Activated CD4-positive, alpha-beta T cell treated with anti-CD3 and anti-CD28 coated beads for 36 hours (primary cell): Measurements from ENCODE around the gene SORL1. TPM values are rescaled to one million over a fixed set of nuclear protein-coding genes. Genes with fewer than 3 reads are reported as not detected.

Source experiments
- ATAC-seq: fragments of 200-7000 bp; cut with Tn5 transposase; one replicate; pipeline ENCODE4 v1.10.0; 2021; ENCODE audit warnings: mild to moderate bottlenecking, moderate library complexity
- CTCF ChIA-PET: fragments of 350-600 bp; sonication (Branson Sonifier 250); formaldehyde crosslinking; loops from one replicate; lab custom pipeline; 2021; ENCODE audit warnings: antibody characterized with exemption; lab: Charles Lee
- POLR2A ChIA-PET: fragments of 350-600 bp; sonication (Branson Sonifier 250); formaldehyde crosslinking; loops from one replicate; lab custom pipeline; 2021; ENCODE audit warnings: antibody characterized with exemption, inconsistent platforms; lab: Charles Lee
- DNase-seq: peaks from one replicate; pipeline ENCODE4 v3.0.0-alpha.2; 2020
- H3K27ac Mint-ChIP-seq: one replicate; pipeline ENCODE4 v1.8.0; 2021; ENCODE audit warnings: mixed read lengths
- H3K27me3 Mint-ChIP-seq: one replicate; pipeline ENCODE4 v1.8.0; 2021; ENCODE audit warnings: mixed read lengths
- H3K36me3 Mint-ChIP-seq: one replicate; pipeline ENCODE4 v1.8.0; 2021; ENCODE audit warnings: low read depth, mixed read lengths
- H3K4me1 Mint-ChIP-seq: one replicate; pipeline ENCODE4 v1.8.0; 2021; ENCODE audit warnings: mixed read lengths
- H3K4me3 Mint-ChIP-seq: one replicate; pipeline ENCODE4 v1.8.0; 2021; ENCODE audit warnings: mild to moderate bottlenecking, moderate library complexity, mixed read lengths
- H3K9me3 Mint-ChIP-seq: one replicate; pipeline ENCODE4 v1.8.0; 2021; ENCODE audit warnings: low read depth, mixed read lengths
- intact Hi-C, 2 experiments: fragments of 100-400 bp; cut with DNase I in 1 of 2; cut with micrococcal nuclease in 1 of 2; formaldehyde crosslinking; loops; one replicate each; pipeline versions ENCODE4 v1.14.2 to v1.15.1; 2022 to 2024; cut with DNase I, micrococcal nuclease
- total RNA-seq, 2 experiments: library from RNA; stranded (reverse); gene quantifications; one replicate each; pipeline ENCODE4 v1.2.3, GENCODE V29; 2021

The SORL1 gene
- total RNA-seq, 2 experiments from 2014 or later: 53.5 to 68.0 TPM

- POLR2A ChIA-PET: no interaction called here
- ATAC-seq: no peak
- Mint-ChIP-seq H3K27ac (no peak overlapping the region), H3K9me3 (no peaks in the 10 kb centered on the region), H3K36me3 (peaks cover 54% of the 10 kb centered on the region), H3K27me3 (no peaks in the 10 kb centered on the region), H3K4me3 (no peak overlapping the region), H3K4me1 (no peaks in the 10 kb centered on the region)
- CTCF ChIA-PET: no interaction called here
- intact Hi-C loops: no loop called here
- DNase-seq: no peak
Measured at GRCh38 chr11:121603316-121603715, 151.2 kb downstream of the SORL1 start.

- CTCF ChIA-PET: no interaction called here
- Mint-ChIP-seq H3K36me3 (peaks cover 58% of the 10 kb centered on the region), H3K4me1 (no peaks in the 10 kb centered on the region), H3K27me3 (no peaks in the 10 kb centered on the region), H3K27ac (no peak overlapping the region), H3K9me3 (no peaks in the 10 kb centered on the region), H3K4me3 (no peak overlapping the region)
- no peak for DNase-seq
- ATAC-seq: no peak
- intact Hi-C loops: no loop called here
- POLR2A ChIA-PET: no interaction called here
Measured at GRCh38 chr11:121604152-121604551, 152.0 kb downstream of the SORL1 start.

GRCh38 chr11:121606354-121606753 lies 154.2 kb downstream of the SORL1 start:
- H3K36me3 Mint-ChIP-seq: peaks cover 53% of the 10 kb centered on the region
- no peak overlapping the region for H3K27ac Mint-ChIP-seq
- no peaks in the 10 kb centered on the region for H3K27me3 Mint-ChIP-seq

GRCh38 chr11:121607341-121607740 lies 155.2 kb downstream of the SORL1 start:
- peaks cover 46% of the 10 kb centered on the region for H3K36me3 Mint-ChIP-seq

More at GRCh38 chr11:121606354-121606753, 154.2 kb downstream of the SORL1 start:
- ChIA-PET POLR2A (no interaction called here), CTCF (interaction anchor here (0.8 kb wide), 1 partner anchor 85 kb away, joined by 3 read pairs; no protein-coding TSS in a partner anchor)
- intact Hi-C loops: no loop called here
- ATAC-seq (no peak), DNase-seq (no peak)
- no peaks in the 10 kb centered on the region for H3K4me1 Mint-ChIP-seq
- no peaks in the 10 kb centered on the region for H3K9me3 Mint-ChIP-seq
- H3K4me3 Mint-ChIP-seq: no peak overlapping the region

GRCh38 chr11:121608545-121609098 lies 156.5 kb downstream of the SORL1 start:
- Mint-ChIP-seq H3K27me3 (no peaks in the 10 kb centered on the region), H3K4me3 (no peak overlapping the region), H3K27ac (no peak overlapping the region), H3K36me3 (peaks cover 39% of the 10 kb centered on the region), H3K9me3 (no peaks in the 10 kb centered on the region), H3K4me1 (no peaks in the 10 kb centered on the region)
- ChIA-PET CTCF (interaction anchor here (0.6 to 1.1 kb wide), 3 partner anchors 24 to 367 kb away, joined by 3 read pairs; no protein-coding TSS in a partner anchor), POLR2A (no interaction called here)
- ATAC-seq (no peak), DNase-seq (no peak)
- intact Hi-C loops: no loop called here

More at GRCh38 chr11:121607341-121607740, 155.2 kb downstream of the SORL1 start:
- Mint-ChIP-seq H3K9me3 (no peaks in the 10 kb centered on the region), H3K4me3 (no peak overlapping the region), H3K4me1 (no peaks in the 10 kb centered on the region), H3K27me3 (no peaks in the 10 kb centered on the region), H3K27ac (no peak overlapping the region)
- POLR2A ChIA-PET: no interaction called here
- intact Hi-C loops: no loop called here
- no peak for ATAC-seq
- no peak for DNase-seq
- CTCF ChIA-PET: interaction anchor here (0.6 to 1.1 kb wide), 4 partner anchors 15 to 48 kb away, joined by 3 to 4 read pairs (median 4); no protein-coding TSS in a partner anchor

GRCh38 chr11:121610706-121611105 lies 158.6 kb downstream of the SORL1 start:
- no peaks in the 10 kb centered on the region for H3K27me3 Mint-ChIP-seq
- no peaks in the 10 kb centered on the region for H3K4me1 Mint-ChIP-seq
- no peak overlapping the region for H3K27ac Mint-ChIP-seq
- intact Hi-C loops: no loop called here
- CTCF ChIA-PET: interaction anchor here (0.6 to 1.0 kb wide), 2 partner anchors 302 to 961 kb away, joined by 3 read pairs; no protein-coding TSS in a partner anchor
- POLR2A ChIA-PET: no interaction called here
- ATAC-seq (no peak), DNase-seq (no peak)
- peaks cover 37% of the 10 kb centered on the region for H3K36me3 Mint-ChIP-seq
- no peak overlapping the region for H3K4me3 Mint-ChIP-seq
- no peaks in the 10 kb centered on the region for H3K9me3 Mint-ChIP-seq

- H3K4me1 Mint-ChIP-seq: no peaks in the 10 kb centered on the region
- POLR2A ChIA-PET: no interaction called here
- H3K9me3 Mint-ChIP-seq: no peaks in the 10 kb centered on the region
Measured at GRCh38 chr11:121611242-121611641, 159.1 kb downstream of the SORL1 start.

GRCh38 chr11:121613724-121614123 lies 161.6 kb downstream of the SORL1 start:
- no peak for ATAC-seq
- Mint-ChIP-seq H3K4me1 (no peaks in the 10 kb centered on the region), H3K9me3 (no peaks in the 10 kb centered on the region), H3K27ac (peak overlapping the region; percentile 35), H3K4me3 (no peak overlapping the region), H3K27me3 (no peaks in the 10 kb centered on the region), H3K36me3 (peaks cover 28% of the 10 kb centered on the region)
- intact Hi-C loops: no loop called here
- CTCF ChIA-PET: no interaction called here
- POLR2A ChIA-PET: no interaction called here
- no peak for DNase-seq

More at GRCh38 chr11:121611242-121611641, 159.1 kb downstream of the SORL1 start:
- intact Hi-C loops: no loop called here
- no peak overlapping the region for H3K4me3 Mint-ChIP-seq
- CTCF ChIA-PET: interaction anchor here (0.6 to 1.0 kb wide), 2 partner anchors 302 to 961 kb away, joined by 3 read pairs; no protein-coding TSS in a partner anchor
- no peak overlapping the region for H3K27ac Mint-ChIP-seq
- H3K27me3 Mint-ChIP-seq: no peaks in the 10 kb centered on the region
- ATAC-seq (no peak), DNase-seq (no peak)
- H3K36me3 Mint-ChIP-seq: peaks cover 38% of the 10 kb centered on the region

GRCh38 chr11:121614636-121615240 lies 162.6 kb downstream of the SORL1 start:
- H3K27me3 Mint-ChIP-seq: no peaks in the 10 kb centered on the region
- no peak overlapping the region for H3K27ac Mint-ChIP-seq
- H3K4me3 Mint-ChIP-seq: no peak overlapping the region
- DNase-seq (no peak), ATAC-seq (no peak)
- ChIA-PET CTCF (no interaction called here), POLR2A (no interaction called here)
- peaks cover 22% of the 10 kb centered on the region for H3K36me3 Mint-ChIP-seq
- no peaks in the 10 kb centered on the region for H3K9me3 Mint-ChIP-seq
- intact Hi-C loops: no loop called here
- no peaks in the 10 kb centered on the region for H3K4me1 Mint-ChIP-seq

GRCh38 chr11:121615501-121615900 lies 163.4 kb downstream of the SORL1 start:
- no peak overlapping the region for H3K4me3 Mint-ChIP-seq
- peaks cover 22% of the 10 kb centered on the region for H3K36me3 Mint-ChIP-seq
- H3K4me1 Mint-ChIP-seq: no peaks in the 10 kb centered on the region
- no peak overlapping the region for H3K27ac Mint-ChIP-seq
- ChIA-PET CTCF (interaction anchor here (0.6 to 0.9 kb wide), 4 partner anchors 13 to 421 kb away, joined by 3 to 4 read pairs (median 4); no protein-coding TSS in a partner anchor), POLR2A (no interaction called here)
- no peak for DNase-seq
- no peak for ATAC-seq
- H3K9me3 Mint-ChIP-seq: no peaks in the 10 kb centered on the region
- H3K27me3 Mint-ChIP-seq: no peaks in the 10 kb centered on the region
- intact Hi-C loops: no loop called here

- no peak for ATAC-seq
- CTCF ChIA-PET: no interaction called here
- Mint-ChIP-seq H3K4me3 (no peak overlapping the region), H3K9me3 (no peaks in the 10 kb centered on the region), H3K36me3 (peaks cover 34% of the 10 kb centered on the region), H3K27ac (no peak overlapping the region), H3K27me3 (no peaks in the 10 kb centered on the region), H3K4me1 (no peaks in the 10 kb centered on the region)
- intact Hi-C loops: no loop called here
- POLR2A ChIA-PET: interaction anchor here (0.5 kb wide), 1 partner anchor 8 kb away, joined by 3 read pairs; no protein-coding TSS in a partner anchor
- no peak for DNase-seq
Measured at GRCh38 chr11:121618516-121618915, 166.4 kb downstream of the SORL1 start.
